Activated CD4-positive, alpha-beta memory T cell treated with anti-CD3 and anti-CD28 coated beads, Interleukin-2, amount 10 ng/mL, durations not matched to agents 7 days and 5 days (primary cell): ENCODE results near the gene IQCE. TPM values are rescaled to one million over a fixed set of nuclear protein-coding genes. Genes with fewer than 3 reads are reported as not detected.

ENCODE experiments used
- CTCF ChIA-PET: fragments of 350-600 bp; sonication (Branson Sonifier 250); formaldehyde crosslinking; loops from one replicate; lab custom pipeline; 2021; ENCODE audit warnings: antibody characterized with exemption, inconsistent platforms; lab: Charles Lee
- POLR2A ChIA-PET: fragments of 350-600 bp; sonication (Branson Sonifier 250); formaldehyde crosslinking; loops from one replicate; lab custom pipeline; 2021; ENCODE audit warnings: antibody characterized with exemption; lab: Charles Lee
- DNase-seq: peaks from one replicate; pipeline ENCODE4 v3.0.0-alpha.2; 2020
- H3K27ac Mint-ChIP-seq: one replicate; pipeline ENCODE4 v1.8.0; 2021; ENCODE audit warnings: mild to moderate bottlenecking, mixed read lengths
- H3K27me3 Mint-ChIP-seq: one replicate; pipeline ENCODE4 v1.8.0; 2021; ENCODE audit warnings: mixed read lengths
- H3K36me3 Mint-ChIP-seq: one replicate; pipeline ENCODE4 v1.8.0; 2021; ENCODE audit warnings: low read depth, mixed read lengths
- H3K4me1 Mint-ChIP-seq: one replicate; pipeline ENCODE4 v1.8.0; 2021; ENCODE audit warnings: mixed read lengths
- H3K4me3 Mint-ChIP-seq: one replicate; pipeline ENCODE4 v1.8.0; 2021; ENCODE audit warnings: mild to moderate bottlenecking, mixed read lengths
- H3K9me3 Mint-ChIP-seq: one replicate; pipeline ENCODE4 v1.8.0; 2021; ENCODE audit warnings: mixed read lengths
- total RNA-seq, 2 experiments: library from RNA; stranded (reverse); gene quantifications; one replicate each; pipeline ENCODE4 v1.2.3, GENCODE V29; 2021

IQCE gene
- total RNA-seq, 2 experiments from 2014 or later = 12.7 to 14.0 TPM

DNA sequence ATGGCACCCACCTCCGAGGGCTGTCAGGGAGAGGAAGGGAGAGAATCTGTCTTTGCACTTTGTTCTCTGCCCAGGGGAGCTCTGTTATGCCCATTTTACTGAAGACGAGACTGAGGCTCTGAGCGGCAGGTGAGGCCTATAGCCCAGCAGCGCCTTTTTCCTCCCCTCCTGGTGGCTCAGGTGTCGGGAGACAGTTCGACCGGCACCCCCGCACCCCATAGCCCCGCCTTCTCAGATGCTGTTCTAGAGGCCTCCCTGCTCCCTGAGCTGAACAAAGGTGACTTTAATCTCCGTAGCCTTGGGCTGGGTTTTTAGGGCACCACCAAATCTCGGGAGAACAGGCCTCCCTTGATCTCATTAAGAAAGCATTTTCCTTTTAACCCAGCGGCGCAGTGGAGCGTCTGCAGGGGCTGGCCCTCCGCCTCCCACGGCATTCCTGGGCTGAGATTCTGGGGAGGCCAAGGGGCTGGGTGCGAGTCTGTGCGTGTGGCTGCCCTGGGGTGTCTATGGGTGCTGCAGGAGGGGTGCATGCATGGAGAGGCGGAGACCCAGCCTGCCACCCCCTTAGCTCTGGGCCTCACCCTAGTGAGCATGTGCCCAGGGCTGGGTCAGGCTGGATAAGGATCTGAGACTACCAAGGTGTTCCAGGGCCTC, 35.9 kb upstream of the IQCE start:
- peaks cover 47% of the 10 kb centered on the region for H3K36me3 Mint-ChIP-seq
- ChIA-PET CTCF (interaction anchor here (1.3 to 1.8 kb wide), 2 partner anchors 12 to 187 kb away, joined by 4 to 6 read pairs; no protein-coding TSS in a partner anchor), POLR2A (interaction anchor here (0.5 to 6.6 kb wide), 6 partner anchors 7 to 331 kb away, joined by 3 to 80 read pairs (median 10); partner anchors contain the start of gene IQCE)
- peak overlapping the region; percentile 91 for H3K4me3 Mint-ChIP-seq
- no peaks in the 10 kb centered on the region for H3K9me3 Mint-ChIP-seq
- H3K4me1 Mint-ChIP-seq = peaks cover 50% of the 10 kb centered on the region
- peaks cover under 1% of the 10 kb centered on the region for H3K27me3 Mint-ChIP-seq
- peak overlapping the region; percentile 87 for H3K27ac Mint-ChIP-seq
- peak; percentile 51 for DNase-seq

- POLR2A ChIA-PET = interaction anchor here (0.5 to 6.6 kb wide), 4 partner anchors 14 to 331 kb away, joined by 3 to 80 read pairs (median 6); partner anchors contain the start of gene IQCE
- Mint-ChIP-seq H3K27ac (peak overlapping the region; percentile 87), H3K27me3 (no peaks in the 10 kb centered on the region), H3K4me1 (peaks cover 50% of the 10 kb centered on the region), H3K36me3 (peaks cover 53% of the 10 kb centered on the region), H3K4me3 (peak overlapping the region; percentile 91), H3K9me3 (no peaks in the 10 kb centered on the region)
- CTCF ChIA-PET = interaction anchor here (1.8 kb wide), 1 partner anchor 186 kb away, joined by 6 read pairs; no protein-coding TSS in a partner anchor
- no peak for DNase-seq
These were observed 35.3 kb upstream of the IQCE start for GRCh38 chr7:2523461-2523936.

DNA sequence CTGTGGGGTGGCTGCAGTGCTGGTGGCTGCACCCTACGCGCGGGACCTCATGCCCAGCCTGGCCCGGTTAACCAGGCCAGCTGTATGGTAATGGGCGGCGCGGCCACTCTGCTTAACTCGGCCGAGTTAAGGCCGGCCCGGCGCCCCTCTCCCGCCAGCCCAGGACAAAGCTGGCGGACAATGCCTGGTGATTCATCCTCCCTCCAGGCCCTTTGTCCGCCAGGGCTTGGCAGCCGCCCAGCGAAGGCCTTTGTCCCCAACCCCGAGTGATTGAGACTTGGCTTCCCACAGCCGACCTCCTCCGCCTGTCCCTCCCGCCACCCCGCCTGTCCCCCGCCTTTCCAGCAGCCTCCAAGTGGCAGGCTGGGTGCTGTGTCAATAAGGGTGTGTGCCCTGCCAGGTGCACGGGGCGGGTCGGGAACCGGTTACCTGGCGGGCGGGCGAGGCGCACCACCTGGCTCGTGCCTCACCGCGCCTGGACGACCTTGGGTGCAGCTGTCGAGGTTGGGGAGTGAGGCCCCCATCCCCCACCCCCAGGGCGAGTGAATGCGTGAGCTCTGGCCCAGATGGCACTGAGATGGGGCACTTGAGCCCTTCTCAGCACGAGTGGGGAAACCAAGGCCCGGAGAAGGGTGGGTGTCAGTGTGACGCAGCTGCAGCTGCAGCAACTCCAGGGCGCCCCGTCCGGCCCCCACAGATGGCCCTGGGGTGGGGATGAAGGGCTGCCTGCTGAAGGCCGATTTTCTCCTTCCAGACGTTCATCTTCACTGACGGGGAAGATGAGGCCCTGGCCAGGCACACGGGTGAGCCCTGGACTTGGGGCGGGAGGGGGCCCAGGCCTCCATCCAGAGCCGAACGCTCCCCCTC, 34.6 kb upstream of the IQCE start:
- H3K27ac Mint-ChIP-seq = no peak overlapping the region

GRCh38 chr7:2524808-2525657, 33.7 kb upstream of the IQCE start:
- no peaks in the 10 kb centered on the region for H3K27me3 Mint-ChIP-seq
- CTCF ChIA-PET = no interaction called here
- DNase-seq = no peak
- H3K36me3 Mint-ChIP-seq = peaks cover 56% of the 10 kb centered on the region
- no peaks in the 10 kb centered on the region for H3K9me3 Mint-ChIP-seq
- POLR2A ChIA-PET = interaction anchor here (6.6 kb wide), 1 partner anchor 15 kb away, joined by 80 read pairs; no protein-coding TSS in a partner anchor
- peaks cover 62% of the 10 kb centered on the region for H3K4me1 Mint-ChIP-seq
- no peak overlapping the region for H3K4me3 Mint-ChIP-seq
- H3K27ac Mint-ChIP-seq = no peak overlapping the region

More for the DNA sequence above, 34.6 kb upstream of the IQCE start:
- Mint-ChIP-seq H3K36me3 (peaks cover 55% of the 10 kb centered on the region), H3K4me1 (peaks cover 54% of the 10 kb centered on the region), H3K4me3 (peak overlapping the region; percentile 91), H3K9me3 (no peaks in the 10 kb centered on the region), H3K27me3 (no peaks in the 10 kb centered on the region)
- DNase-seq = no peak
- ChIA-PET POLR2A (interaction anchor here (0.8 to 6.6 kb wide), 2 partner anchors 14 to 23 kb away, joined by 3 to 80 read pairs; no protein-coding TSS in a partner anchor), CTCF (no interaction called here)

GRCh38 chr7:2525658-2526630, 32.8 kb upstream of the IQCE start:
- CTCF ChIA-PET = interaction anchor here (0.5 kb wide), 1 partner anchor 72 kb away, joined by 3 read pairs; no protein-coding TSS in a partner anchor
- Mint-ChIP-seq H3K4me1 (peaks cover 71% of the 10 kb centered on the region), H3K27me3 (no peaks in the 10 kb centered on the region), H3K4me3 (peak overlapping the region; percentile 13), H3K36me3 (peaks cover 49% of the 10 kb centered on the region), H3K9me3 (no peaks in the 10 kb centered on the region), H3K27ac (peak overlapping the region; percentile 62)
- POLR2A ChIA-PET = interaction anchor here (0.7 to 6.0 kb wide), 3 partner anchors 13 to 20 kb away, joined by 3 to 61 read pairs (median 3); no protein-coding TSS in a partner anchor
- DNase-seq = no peak

DNA sequence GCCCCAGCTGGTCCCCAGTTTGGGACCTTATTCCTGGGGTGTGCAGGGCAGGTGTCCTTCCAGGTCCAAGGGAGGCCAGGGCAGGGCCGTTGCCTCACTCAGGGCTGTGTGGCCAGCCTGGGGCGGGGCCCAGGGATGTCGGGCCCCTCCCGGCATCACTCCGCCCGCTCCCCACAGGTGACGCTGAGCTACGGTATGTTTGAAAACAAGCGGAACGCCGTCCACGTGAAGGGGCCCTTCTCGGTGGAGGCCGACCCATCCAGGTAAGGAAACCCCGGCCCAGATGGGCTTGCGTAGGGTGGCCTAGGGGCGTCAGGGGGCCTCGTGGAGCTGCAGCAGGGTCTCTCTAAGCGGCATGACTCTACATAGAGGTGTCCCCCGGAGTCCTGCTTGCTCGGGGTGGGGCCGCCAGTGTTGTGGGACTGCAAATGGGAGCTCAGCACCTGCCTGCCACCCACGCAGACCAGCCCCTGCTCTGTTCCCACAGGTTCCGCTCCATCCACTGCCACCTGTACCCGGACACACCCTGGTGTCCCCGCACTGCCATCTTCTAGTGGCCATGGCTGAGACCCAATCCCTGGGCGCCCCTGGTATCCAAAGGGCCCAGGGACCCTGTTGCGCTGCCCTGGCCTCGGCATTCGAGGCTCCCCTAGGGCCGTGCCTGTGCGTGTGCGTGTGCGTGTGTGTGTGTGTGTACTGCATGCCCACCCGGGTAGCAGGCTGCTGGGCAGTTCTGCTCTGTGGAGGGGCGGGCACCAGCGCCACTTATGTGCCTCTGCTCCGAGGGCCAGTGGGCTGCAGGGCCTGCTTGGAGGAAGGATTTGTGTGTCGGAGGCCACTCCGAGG, 31.9 kb upstream of the IQCE start:
- no peak overlapping the region for H3K4me3 Mint-ChIP-seq
- H3K9me3 Mint-ChIP-seq = no peaks in the 10 kb centered on the region
- peaks cover 76% of the 10 kb centered on the region for H3K4me1 Mint-ChIP-seq
- H3K27ac Mint-ChIP-seq = peak overlapping the region; percentile 96
- POLR2A ChIA-PET = interaction anchor here (0.6 to 6.0 kb wide), 7 partner anchors 9 to 47 kb away, joined by 3 to 61 read pairs (median 3); partner anchors contain the start of gene BRAT1
- H3K27me3 Mint-ChIP-seq = no peaks in the 10 kb centered on the region
- H3K36me3 Mint-ChIP-seq = peaks cover 43% of the 10 kb centered on the region
- no peak for DNase-seq
- CTCF ChIA-PET = no interaction called here

DNA sequence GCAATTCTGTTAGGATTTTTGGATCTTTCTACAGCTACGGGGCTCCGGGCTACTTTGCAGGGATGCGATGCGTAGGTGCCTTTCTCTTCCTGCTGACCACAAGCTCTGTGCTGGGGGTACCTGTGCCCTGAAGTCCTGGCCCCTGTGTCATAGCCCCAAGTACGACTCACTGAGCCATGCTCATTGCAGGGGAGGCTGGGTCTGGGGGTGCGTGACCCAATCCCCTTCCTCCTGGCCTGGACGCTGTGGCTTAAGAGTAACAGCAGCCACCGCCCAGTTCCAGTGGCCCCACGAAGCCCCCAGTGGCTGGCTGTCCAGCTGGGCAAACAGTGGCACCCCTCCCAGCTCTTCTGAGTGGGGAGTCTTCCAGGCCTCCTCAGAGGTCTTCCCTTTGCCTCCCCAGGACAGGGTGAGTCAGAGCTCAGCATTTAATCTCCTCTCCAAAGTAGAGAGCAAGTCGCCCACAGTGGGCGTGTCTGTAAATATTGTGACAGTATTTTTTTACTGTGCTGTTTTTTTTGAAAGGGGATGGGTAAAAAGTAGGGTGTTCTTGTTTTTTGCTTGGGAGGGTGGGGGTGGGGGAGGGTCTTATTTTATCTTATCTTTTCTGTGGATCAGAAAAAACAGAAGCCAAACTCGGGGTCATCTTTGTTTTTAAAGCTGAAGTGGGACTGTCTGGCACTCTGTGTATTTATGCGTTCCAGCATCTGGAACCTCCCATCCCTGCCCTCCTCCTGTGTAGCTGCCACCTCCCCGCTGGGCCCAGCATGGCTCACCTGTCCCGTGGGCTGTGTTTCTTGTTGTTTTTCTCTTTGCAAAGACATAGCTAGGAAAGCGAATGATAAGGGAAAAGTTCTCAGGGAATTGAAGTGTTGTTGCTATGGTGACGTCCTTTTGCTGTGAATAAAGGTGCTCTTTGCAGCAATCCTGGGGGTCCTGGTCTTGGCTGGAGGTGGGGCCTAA, 31.0 kb upstream of the IQCE start:
- Mint-ChIP-seq H3K27me3 (no peaks in the 10 kb centered on the region), H3K27ac (peak overlapping the region; percentile 96), H3K4me1 (peaks cover 77% of the 10 kb centered on the region), H3K9me3 (peaks cover 3% of the 10 kb centered on the region), H3K36me3 (peaks cover 37% of the 10 kb centered on the region), H3K4me3 (peak overlapping the region; percentile 45)
- ChIA-PET POLR2A (interaction anchor here (0.6 to 6.0 kb wide), 9 partner anchors 10 to 48 kb away, joined by 3 to 61 read pairs (median 4); partner anchors contain the start of genes BRAT1 and IQCE), CTCF (no interaction called here)
- DNase-seq = peak; percentile 72

GRCh38 chr7:2528481-2529095, 30.2 kb upstream of the IQCE start:
- H3K36me3 Mint-ChIP-seq = peaks cover 32% of the 10 kb centered on the region
- no peaks in the 10 kb centered on the region for H3K27me3 Mint-ChIP-seq
- POLR2A ChIA-PET = interaction anchor here (0.7 to 6.0 kb wide), 6 partner anchors 10 to 38 kb away, joined by 3 to 61 read pairs (median 5); partner anchors contain the start of gene IQCE
- H3K27ac Mint-ChIP-seq = peak overlapping the region; percentile 96
- DNase-seq = no peak
- peaks cover 3% of the 10 kb centered on the region for H3K9me3 Mint-ChIP-seq
- CTCF ChIA-PET = interaction anchor here (1.3 kb wide), 1 partner anchor 8 kb away, joined by 3 read pairs; no protein-coding TSS in a partner anchor
- H3K4me3 Mint-ChIP-seq = peak overlapping the region; percentile 69
- H3K4me1 Mint-ChIP-seq = peaks cover 71% of the 10 kb centered on the region
